Activated CD4-positive, CD25-positive, alpha-beta regulatory T cell treated with anti-CD3 and anti-CD28 coated beads, Interleukin-2, amount 50 U/mL, for 72 hours (primary cell): Measurements from ENCODE around the gene CXCL1.

Experiments used
- DNase-seq: peaks from one replicate; pipeline ENCODE4 v3.0.0; 2021

CXCL1 gene

DNA sequence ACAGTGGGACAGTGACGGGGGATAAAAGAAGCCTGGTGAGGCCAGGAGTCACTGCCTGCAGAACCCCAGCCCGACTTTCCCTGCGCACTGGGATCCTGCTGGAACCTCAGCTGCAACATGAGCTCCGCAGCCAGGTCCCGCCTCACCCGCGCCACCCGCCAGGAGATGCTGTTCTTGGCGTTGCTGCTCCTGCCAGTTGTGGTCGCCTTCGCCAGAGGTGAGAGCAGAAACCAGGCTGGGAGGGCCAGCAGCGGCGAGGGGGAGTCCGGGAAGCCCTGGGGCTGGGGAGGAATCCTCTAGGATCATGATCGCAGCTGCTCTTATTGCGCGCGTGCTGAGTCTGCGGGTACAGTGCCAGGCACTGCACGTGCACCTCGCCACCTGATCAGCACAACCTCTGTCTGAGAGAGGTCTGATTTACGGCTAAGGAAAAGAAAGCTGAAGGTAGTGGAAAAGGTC lies 15.9 kb upstream of the CXCL1 start, which contains the start of gene PF4V1:
Gene PF4V1 (plus strand): TSS at position 51 of the 459 bp plus-strand sequence. CDS start 67 bp downstream, at position 118.
- DNase-seq: no peak

- no peak for DNase-seq
Observed at GRCh38 chr4:73853718-73854473, 15.3 kb upstream of the CXCL1 start.

DNA sequence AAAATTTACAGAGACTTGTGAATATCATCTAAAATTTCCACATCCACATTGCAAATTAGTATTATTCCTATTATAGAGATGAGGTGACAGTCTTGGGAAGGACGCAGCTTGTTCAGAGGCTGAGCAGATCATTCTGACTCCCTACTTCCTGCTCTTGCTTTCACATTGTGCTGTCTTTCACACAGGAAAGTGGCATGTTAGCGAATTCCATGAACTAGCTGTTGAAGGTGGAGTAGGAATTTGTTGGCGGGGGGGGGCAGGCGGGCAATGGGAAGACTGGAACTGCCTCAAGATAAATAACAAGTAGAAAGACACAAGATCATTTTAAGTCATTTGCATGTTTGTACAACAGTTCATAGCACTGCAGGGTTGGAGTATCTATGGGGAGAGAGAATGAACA lies 13.8 kb upstream of the CXCL1 start:
- no peak for DNase-seq

DNA sequence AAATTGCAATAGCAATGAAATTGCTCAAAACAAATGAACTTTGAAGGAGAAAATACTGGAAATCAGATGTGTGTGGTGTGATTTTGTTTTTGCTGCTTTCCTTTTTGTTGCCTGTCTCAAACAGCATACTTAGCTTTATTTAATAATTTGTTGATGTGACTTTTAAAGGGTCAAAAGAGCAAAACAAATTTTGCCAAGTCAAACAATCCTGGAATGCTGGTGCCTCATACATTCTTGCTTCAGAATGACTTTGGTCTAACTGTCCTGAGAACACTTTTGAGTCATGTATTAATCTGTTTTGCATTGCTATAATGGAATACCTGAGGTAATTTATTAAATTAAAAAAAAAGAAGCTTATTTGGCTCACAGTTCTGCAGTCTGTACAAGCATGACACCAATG lies 12.7 kb upstream of the CXCL1 start:
- no peak for DNase-seq

DNA sequence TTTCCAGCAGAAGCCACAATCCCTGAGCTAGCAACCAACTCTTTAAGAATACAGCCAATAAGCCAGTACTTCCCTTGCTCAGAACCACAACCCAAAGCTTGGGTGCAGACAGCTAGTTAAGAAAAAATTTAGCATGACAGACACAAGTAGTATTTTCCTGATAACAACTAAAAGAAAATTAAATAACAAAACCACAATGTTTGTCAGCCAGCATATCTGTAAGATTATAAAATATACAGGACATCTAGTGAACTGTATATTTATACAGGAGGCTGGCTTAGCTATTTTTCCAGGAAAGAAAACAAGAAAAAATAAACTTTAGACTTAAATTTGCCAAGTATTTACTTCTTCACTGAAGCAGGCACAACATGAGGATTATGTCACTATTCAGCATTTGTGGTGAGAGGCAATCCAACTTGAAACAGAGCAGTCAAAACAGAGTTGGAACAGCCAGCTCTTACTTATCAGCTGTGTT lies 9.5 kb upstream of the CXCL1 start:
- no peak for DNase-seq

DNA sequence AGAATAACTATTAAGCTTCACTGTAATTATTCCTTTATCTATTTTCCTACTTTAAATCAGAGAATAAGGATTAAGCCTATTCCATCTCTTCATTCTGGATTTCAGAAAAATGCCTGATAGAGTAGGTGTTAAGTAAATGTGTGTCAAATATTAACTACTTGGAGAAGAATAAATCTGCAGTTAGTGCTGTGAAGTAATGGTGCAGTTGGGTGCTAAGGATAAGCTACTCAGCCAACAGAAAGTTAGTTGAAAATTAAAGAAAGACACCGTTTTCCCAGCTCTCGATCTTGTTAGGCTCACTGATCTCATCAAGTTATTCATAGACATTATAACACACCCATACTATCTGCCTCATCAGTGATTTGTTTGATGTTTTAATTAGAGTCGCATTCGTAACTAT lies 9.0 kb upstream of the CXCL1 start:
- no peak for DNase-seq

DNA sequence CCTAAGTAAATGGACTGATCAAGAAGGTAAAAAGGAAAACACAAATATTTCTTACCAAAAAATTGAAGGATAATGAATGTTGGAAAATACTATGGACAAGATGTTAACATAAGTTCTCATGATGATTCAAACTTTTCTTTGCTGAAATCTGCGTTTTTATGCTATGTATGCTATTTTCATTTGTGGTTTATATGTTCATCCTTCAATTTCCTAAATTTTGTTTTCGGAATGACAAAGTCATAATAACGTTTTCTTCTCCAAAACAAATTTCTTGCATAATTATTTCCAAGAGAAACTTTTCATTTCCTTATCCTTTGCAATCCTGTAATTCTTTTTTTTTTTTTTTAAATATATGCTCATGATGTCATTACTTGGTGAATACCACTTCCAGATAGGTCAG lies 8.3 kb upstream of the CXCL1 start:
- no peak for DNase-seq

- DNase-seq: no peak
Observed at GRCh38 chr4:73862322-73862721, 6.9 kb upstream of the CXCL1 start.

DNA sequence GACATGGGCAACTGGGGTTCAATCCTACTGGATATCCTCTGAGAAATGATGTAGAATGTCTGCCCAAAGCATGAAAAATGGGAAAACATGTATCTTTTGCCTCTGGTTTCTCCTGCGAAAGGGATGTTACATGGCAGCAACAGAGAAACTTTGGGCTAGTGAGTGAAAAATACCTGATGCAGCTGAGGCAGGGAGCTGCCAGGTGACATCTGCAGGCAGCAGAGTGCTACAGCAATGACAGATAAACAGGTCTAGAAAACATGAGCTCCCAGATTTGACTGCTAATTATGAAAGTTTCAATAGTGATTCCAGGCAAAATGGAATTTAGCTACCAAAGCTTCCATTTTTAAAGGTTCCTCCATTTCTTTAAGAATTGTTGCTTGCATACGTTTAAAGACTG lies 4.8 kb upstream of the CXCL1 start:
- DNase-seq: no peak

DNA sequence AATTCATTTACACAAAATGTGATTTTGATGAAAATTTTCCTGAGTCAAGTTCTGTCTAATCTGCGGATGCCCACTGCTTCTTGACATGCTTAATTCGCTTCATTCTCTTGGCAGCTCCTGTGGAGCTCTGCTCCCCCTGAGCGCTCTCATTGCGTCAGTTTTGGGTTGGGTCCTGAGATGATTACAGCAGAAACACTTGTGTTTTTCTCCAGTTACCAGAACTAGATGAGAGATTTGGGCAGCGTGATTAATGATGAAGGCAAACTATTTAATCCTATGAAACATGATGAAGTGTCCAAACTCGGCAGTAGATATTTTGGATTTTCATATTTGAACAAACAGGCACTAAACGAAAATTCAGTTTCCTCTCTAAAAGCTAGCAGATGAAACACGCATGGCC lies 4.2 kb upstream of the CXCL1 start:
- DNase-seq: no peak

DNA sequence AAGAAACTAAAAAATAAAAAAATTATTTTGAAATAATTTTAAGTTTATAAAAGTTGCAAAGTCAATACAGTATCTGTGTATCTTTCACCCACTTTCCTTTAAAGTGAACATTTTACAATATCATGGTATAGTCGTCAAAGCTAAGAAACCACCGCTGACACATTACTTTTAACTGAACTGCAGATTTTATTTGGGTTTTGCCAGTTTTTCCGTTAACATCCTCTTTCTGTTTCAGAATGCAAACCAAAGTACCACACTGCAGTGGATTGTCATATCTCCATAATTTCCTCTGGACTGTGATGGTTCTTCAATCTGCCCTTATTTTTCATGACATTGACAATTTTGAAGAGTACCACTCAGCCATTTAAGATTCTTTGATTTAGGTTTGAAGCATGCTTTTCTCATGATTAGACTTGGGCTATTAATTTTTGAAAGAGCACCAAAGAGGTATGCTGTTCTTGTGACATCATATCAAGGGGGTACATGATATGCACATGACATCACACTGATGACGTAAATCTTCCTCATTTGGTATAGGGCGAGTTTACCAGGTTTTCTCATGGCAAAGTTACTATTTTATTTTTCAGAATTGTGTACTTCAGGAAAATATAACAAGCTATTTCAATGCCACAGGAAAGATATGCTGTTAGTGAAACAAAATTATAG lies 3.6 kb upstream of the CXCL1 start:
- no peak for DNase-seq

DNA sequence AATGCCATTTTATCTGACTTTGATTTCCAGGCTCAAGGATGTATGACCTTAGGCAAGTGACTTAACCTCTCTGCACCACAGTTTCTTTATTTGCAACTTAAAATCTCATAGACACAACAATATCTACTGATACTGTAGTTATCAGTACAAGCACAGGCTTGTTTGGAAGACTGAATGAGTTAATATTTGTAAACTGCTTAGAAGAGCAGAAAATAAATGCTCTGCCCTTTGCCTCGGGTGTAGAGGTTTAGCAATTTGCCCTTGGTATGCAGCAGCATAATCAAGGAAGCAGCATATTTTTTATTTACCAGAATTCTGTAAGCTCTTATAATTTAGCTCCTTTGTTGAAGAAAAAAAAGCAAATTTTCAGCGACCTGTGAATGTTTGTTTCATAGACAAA lies 2.9 kb upstream of the CXCL1 start:
- no peak for DNase-seq

GRCh38 chr4:73867783-73868182 lies 1.4 kb upstream of the CXCL1 start:
- no peak for DNase-seq

GRCh38 chr4:73868206-73869129 lies 725 bp upstream of the CXCL1 start:
- no peak for DNase-seq

- no peak for DNase-seq
Observed at GRCh38 chr4:73870260-73870659, 1.1 kb downstream of the CXCL1 start.

- no peak for DNase-seq
Observed at GRCh38 chr4:73870768-73871167, 1.6 kb downstream of the CXCL1 start.

DNA sequence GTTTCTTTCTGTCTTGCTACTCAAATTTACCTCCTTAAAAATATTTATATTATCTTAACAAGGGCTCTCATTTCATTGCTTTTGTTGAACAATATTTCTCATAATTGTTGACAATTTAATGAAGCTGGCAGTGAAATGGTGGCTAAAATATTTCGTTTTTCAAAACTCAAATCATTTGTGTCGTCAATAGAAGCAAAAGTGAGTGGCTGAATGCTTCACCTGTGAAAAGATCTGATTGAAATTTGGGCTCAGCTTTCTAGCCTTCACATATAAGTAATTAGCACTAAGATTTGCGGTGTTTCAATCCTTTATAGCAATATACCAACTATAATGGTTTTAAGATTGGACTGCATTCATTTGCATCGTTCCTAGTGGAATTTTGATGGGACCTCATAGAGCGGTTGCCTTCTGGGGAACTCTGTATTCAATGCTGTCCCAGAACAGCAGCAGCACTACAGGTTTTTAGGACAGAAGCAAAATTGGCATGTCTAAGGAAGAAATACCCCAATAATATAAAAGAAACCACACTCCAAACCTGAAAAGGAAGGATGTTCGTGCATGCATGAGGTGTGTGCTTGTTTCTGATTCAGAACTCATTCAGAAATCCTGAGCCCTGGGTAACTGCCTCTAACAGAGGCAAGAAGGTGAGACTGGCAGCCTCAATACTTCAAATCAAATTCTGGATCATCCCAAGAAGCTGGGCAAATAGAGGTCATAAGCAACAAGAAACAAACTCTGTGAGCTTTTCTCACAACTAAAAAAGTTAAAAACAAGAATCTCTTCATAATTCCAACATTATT lies 2.5 kb downstream of the CXCL1 start:
- no peak for DNase-seq

- no peak for DNase-seq
Observed at GRCh38 chr4:73872316-73873108, 3.3 kb downstream of the CXCL1 start.

GRCh38 chr4:73874386-73874785 lies 5.2 kb downstream of the CXCL1 start:
- DNase-seq: no peak

GRCh38 chr4:73875401-73875800 lies 6.2 kb downstream of the CXCL1 start:
- DNase-seq: no peak

DNA sequence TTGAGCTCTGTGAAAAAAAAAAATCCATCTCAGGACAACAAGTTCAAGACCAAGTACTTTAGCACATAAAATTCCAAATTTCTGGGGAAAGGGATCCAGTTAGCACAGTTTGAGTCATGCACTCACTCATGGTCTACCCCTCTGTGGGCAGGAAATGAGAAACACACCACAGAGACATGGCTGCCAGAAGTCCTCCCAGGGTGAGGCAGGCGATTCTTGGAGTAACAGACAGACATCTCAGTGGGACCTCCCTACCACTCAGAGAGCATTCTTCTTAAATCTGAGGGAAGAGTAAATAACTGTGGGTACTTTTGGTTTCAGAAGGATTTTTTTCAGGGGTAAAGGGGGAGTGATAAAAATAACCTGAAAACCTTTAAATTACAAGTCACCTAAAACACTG lies 14.1 kb downstream of the CXCL1 start:
- DNase-seq: no peak
